Measurements from ENCODE around the gene CAMTA1.
"Not testable (repeated sequence)": the region's sequence is repeated elsewhere in the genome, so short reads cannot be mapped to it uniquely, and the experiment has no call there.

CAMTA1 gene

DNA sequence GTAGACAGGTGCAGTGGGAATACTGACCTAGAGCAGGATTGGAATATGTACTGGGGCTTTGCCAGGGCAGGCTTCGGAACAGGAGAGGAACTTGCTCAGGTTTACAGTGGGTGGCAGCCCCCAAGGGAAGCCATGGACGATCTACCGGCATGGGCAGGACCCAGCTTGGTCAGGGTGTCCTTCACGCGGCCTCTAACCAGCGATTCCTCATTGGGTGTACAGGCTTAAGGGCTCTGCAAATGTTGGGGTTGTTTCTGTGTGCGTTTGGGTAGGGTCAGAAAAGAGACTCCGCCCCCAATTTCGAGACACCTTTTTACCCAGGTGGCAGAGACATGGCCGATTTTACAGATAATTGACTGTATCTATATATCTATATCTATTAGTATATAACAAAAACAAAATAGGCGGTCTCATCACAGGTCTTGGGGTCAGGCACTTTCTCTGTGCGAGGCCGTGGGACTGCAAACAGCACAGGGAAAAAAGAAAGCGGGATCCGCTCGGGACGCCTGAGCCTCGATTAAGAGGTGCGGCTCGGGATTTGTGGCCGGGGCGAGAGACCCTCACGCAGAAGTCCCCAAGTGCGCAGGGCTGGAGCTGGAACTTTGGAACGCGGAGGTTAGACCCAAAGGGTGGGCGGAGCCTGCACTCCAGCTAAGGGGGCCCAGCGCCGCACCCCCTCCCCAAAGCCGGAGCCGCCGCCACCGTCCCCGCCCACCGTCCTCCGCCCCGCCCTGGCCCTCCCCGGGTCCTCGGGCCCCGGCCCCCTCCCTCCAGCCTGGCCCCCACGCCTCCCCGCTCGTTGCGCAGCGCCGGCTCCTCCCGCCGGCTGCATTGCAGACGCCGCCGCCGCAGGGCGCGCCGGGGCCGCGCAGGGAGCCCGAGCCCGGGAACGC is 918.3 kb downstream of the CAMTA1 start:
- no peaks in the 10 kb centered on the region for H3K9me3 ChIP-seq (ENCODE audit: control insufficient read depth, low read depth, low read length)
- H3K4me1 ChIP-seq (ENCODE audit: control insufficient read depth, low read depth, low read length): peaks cover 11% of the 10 kb centered on the region
- H3K9ac ChIP-seq (ENCODE audit: low read length): no peak overlapping the region
- H3K27ac ChIP-seq (ENCODE audit: low read length): no peak overlapping the region
- H3K27me3 ChIP-seq (ENCODE audit: control insufficient read depth, insufficient read depth, low read length): peaks cover 53% of the 10 kb centered on the region
- H3K4me3 ChIP-seq (ENCODE audit: low read length): peak overlapping the region; percentile 35
- H3K36me3 ChIP-seq (ENCODE audit: control insufficient read depth, low read depth, low read length): no peaks in the 10 kb centered on the region

- Histone ChIP-seq H3K36me3 (ENCODE audit: control insufficient read depth, low read depth, low read length) (no peaks in the 10 kb centered on the region), H3K4me1 (ENCODE audit: control insufficient read depth, low read depth, low read length) (peaks cover 11% of the 10 kb centered on the region), H3K9ac (ENCODE audit: low read length) (no peak overlapping the region), H3K27me3 (ENCODE audit: control insufficient read depth, insufficient read depth, low read length) (peaks cover 53% of the 10 kb centered on the region), H3K27ac (ENCODE audit: low read length) (no peak overlapping the region), H3K9me3 (ENCODE audit: control insufficient read depth, low read depth, low read length) (no peaks in the 10 kb centered on the region), H3K4me3 (ENCODE audit: low read length) (no peak overlapping the region)
Observed at GRCh38 chr1:7704214-7705047, 919.2 kb downstream of the CAMTA1 start.

DNA sequence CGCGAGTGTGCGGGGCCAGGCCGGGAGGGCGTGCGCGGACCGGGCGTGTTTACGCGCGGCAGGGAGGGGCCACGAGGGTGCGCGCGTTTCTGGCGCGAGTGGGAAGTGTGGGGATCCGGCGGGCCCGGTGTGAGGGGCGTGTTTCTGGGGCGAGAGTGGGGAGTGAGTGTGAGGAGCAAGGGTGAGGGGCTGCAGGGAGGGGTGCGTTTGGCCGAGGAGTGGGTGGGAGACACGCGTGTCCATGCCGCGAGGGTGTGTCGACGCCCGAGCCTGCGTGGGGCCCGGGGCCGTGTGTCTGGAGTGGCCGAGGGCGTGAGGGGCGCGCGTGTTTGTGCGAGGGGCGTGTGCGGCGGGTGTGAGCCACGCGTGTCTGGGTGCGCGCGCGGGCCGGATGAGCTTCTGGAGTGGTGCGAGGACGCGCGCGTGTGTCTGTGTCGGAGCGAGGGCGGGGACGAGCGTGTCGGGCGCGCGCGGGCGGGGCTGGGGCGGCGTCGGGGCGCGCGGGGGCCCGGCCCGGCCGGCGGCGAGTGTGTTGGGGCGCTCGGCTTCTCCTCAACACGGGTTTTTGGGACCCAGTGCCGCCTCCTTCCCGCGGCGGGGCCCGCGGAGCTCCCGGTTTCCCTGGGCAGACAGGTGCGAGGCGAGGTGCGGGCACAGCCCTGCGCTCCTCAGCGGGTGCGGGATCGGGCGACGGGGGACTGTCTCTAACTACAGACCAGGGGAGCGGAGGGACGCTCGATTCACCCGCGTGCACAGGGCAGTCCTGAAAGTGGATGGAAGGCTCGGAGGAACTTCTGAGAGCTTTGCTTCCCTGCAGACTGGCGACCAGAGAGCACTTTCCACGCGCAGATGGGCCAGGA is 920.0 kb downstream of the CAMTA1 start:
- Histone ChIP-seq H3K36me3 (ENCODE audit: control insufficient read depth, low read depth, low read length) (no peaks in the 10 kb centered on the region), H3K9me3 (ENCODE audit: control insufficient read depth, low read depth, low read length) (no peaks in the 10 kb centered on the region), H3K4me1 (ENCODE audit: control insufficient read depth, low read depth, low read length) (peaks cover 11% of the 10 kb centered on the region), H3K4me3 (ENCODE audit: low read length) (peak overlapping the region; percentile 17), H3K27me3 (ENCODE audit: control insufficient read depth, insufficient read depth, low read length) (peaks cover 53% of the 10 kb centered on the region), H3K27ac (ENCODE audit: low read length) (no peak overlapping the region), H3K9ac (ENCODE audit: low read length) (no peak overlapping the region)

- H3K9ac ChIP-seq (ENCODE audit: low read length): no peak overlapping the region
- no peaks in the 10 kb centered on the region for H3K36me3 ChIP-seq (ENCODE audit: control insufficient read depth, low read depth, low read length)
- H3K4me1 ChIP-seq (ENCODE audit: control insufficient read depth, low read depth, low read length): peaks cover 11% of the 10 kb centered on the region
- no peak overlapping the region for H3K27ac ChIP-seq (ENCODE audit: low read length)
- peaks cover 47% of the 10 kb centered on the region for H3K27me3 ChIP-seq (ENCODE audit: control insufficient read depth, insufficient read depth, low read length)
- H3K9me3 ChIP-seq (ENCODE audit: control insufficient read depth, low read depth, low read length): no peaks in the 10 kb centered on the region
- H3K4me3 ChIP-seq (ENCODE audit: low read length): no peak overlapping the region
Observed at GRCh38 chr1:7705908-7706216, 920.6 kb downstream of the CAMTA1 start.

DNA sequence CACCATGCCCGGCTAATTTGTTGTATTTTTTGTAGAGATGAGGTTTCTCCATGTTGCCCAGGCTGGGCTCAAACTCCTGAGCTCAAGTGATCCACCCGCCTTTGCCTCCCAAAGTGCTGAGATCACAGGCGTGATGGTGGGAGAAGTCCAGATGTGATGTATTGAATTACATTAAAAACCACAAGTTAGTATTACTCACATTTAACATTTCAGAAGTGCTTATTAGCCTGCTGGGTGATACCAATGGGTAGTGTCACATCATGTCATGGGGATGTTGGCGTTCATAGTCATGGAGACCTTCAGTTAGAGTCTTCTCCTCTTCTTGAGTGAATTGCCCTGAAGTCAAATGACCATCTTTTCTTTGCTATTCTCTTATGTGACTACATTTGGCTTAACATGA is 922.3 kb downstream of the CAMTA1 start:
- peaks cover 31% of the 10 kb centered on the region for H3K27me3 ChIP-seq (ENCODE audit: control insufficient read depth, insufficient read depth, low read length)
- no peak overlapping the region for H3K9ac ChIP-seq (ENCODE audit: low read length)
- H3K4me1 ChIP-seq (ENCODE audit: control insufficient read depth, low read depth, low read length): peaks cover 6% of the 10 kb centered on the region
- no peaks in the 10 kb centered on the region for H3K36me3 ChIP-seq (ENCODE audit: control insufficient read depth, low read depth, low read length)
- H3K4me3 ChIP-seq (ENCODE audit: low read length): no peak overlapping the region
- H3K27ac ChIP-seq (ENCODE audit: low read length): no peak overlapping the region
- H3K9me3 ChIP-seq (ENCODE audit: control insufficient read depth, low read depth, low read length): no peaks in the 10 kb centered on the region

DNA sequence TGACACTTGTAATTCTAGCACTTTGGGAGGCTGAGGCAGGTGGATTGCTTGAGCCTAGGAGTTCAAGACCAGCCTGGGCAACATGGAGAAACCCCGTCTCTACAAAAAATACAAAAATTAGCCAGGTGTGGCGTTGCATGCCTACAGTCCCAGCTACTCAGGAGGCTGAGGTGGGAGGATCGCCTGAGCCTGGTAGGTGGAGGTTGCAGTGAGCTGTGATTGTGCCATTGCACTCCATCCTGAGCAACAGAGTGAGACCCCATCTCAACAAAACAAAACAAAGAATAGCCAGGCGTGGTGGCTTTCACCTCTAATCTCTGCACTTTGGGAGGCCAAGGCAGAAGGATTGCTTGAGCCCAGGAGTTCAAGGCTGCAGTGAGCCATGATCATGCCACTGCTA is 922.8 kb downstream of the CAMTA1 start:
- peaks cover 26% of the 10 kb centered on the region for H3K27me3 ChIP-seq (ENCODE audit: control insufficient read depth, insufficient read depth, low read length)
- H3K9me3 ChIP-seq (ENCODE audit: control insufficient read depth, low read depth, low read length); H3K9ac ChIP-seq (ENCODE audit: low read length): not testable (repeated sequence)

GRCh38 chr1:7710859-7711258 is 925.6 kb downstream of the CAMTA1 start:
- no peak overlapping the region for H3K27ac ChIP-seq (ENCODE audit: low read length)
- no peaks in the 10 kb centered on the region for H3K4me1 ChIP-seq (ENCODE audit: control insufficient read depth, low read depth, low read length)
- no peaks in the 10 kb centered on the region for H3K9me3 ChIP-seq (ENCODE audit: control insufficient read depth, low read depth, low read length)
- no peaks in the 10 kb centered on the region for H3K36me3 ChIP-seq (ENCODE audit: control insufficient read depth, low read depth, low read length)
- H3K4me3 ChIP-seq (ENCODE audit: low read length): no peak overlapping the region
- H3K9ac ChIP-seq (ENCODE audit: low read length): no peak overlapping the region
- H3K27me3 ChIP-seq (ENCODE audit: control insufficient read depth, insufficient read depth, low read length): peaks cover 14% of the 10 kb centered on the region

More for the DNA sequence above, 922.8 kb downstream of the CAMTA1 start:
- not testable (repeated sequence) for H3K4me3 ChIP-seq (ENCODE audit: low read length); H3K36me3 ChIP-seq (ENCODE audit: control insufficient read depth, low read depth, low read length); H3K27ac ChIP-seq (ENCODE audit: low read length); H3K4me1 ChIP-seq (ENCODE audit: control insufficient read depth, low read depth, low read length)

DNA sequence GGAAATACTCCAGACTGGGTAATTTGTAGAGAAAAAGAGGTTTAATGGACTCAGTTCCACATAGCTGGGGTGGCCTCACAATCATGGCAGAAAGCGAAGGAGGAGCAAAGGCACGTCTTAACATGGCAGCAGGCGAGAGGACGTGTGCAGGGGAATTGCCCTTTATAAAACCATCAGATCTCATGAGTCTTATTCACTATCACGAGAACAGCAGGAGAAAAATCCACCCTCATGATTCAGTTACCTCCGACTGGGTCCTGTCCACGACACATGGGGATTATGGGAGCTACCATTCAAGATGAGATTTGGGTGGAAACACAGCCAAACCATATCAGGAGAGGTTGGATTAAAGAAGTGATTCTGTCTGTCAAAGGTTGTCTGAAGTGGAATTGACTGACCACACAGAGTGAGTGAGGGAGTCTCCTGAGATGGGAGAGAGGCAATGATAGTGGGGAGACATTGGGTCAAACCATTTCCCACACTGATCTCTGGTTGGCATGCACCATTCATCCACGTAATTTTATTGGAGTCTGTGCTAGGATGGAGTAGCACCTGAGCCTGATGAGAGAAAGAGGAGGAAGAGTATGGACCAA is 927.6 kb downstream of the CAMTA1 start:
- Histone ChIP-seq H3K36me3 (ENCODE audit: control insufficient read depth, low read depth, low read length) (no peaks in the 10 kb centered on the region), H3K27ac (ENCODE audit: low read length) (no peak overlapping the region), H3K27me3 (ENCODE audit: control insufficient read depth, insufficient read depth, low read length) (peaks cover 9% of the 10 kb centered on the region), H3K9ac (ENCODE audit: low read length) (no peak overlapping the region), H3K4me3 (ENCODE audit: low read length) (no peak overlapping the region), H3K9me3 (ENCODE audit: control insufficient read depth, low read depth, low read length) (no peaks in the 10 kb centered on the region), H3K4me1 (ENCODE audit: control insufficient read depth, low read depth, low read length) (peaks cover 2% of the 10 kb centered on the region)

- Histone ChIP-seq H3K9me3 (ENCODE audit: control insufficient read depth, low read depth, low read length) (no peaks in the 10 kb centered on the region), H3K9ac (ENCODE audit: low read length) (no peak overlapping the region), H3K27ac (ENCODE audit: low read length) (no peak overlapping the region), H3K27me3 (ENCODE audit: control insufficient read depth, insufficient read depth, low read length) (peaks cover 33% of the 10 kb centered on the region), H3K36me3 (ENCODE audit: control insufficient read depth, low read depth, low read length) (no peaks in the 10 kb centered on the region), H3K4me1 (ENCODE audit: control insufficient read depth, low read depth, low read length) (peaks cover 7% of the 10 kb centered on the region), H3K4me3 (ENCODE audit: low read length) (no peak overlapping the region)
Observed at GRCh38 chr1:7716506-7716905, 931.3 kb downstream of the CAMTA1 start.

- Histone ChIP-seq H3K27ac (ENCODE audit: low read length) (no peak overlapping the region), H3K9ac (ENCODE audit: low read length) (no peak overlapping the region), H3K27me3 (ENCODE audit: control insufficient read depth, insufficient read depth, low read length) (peaks cover 33% of the 10 kb centered on the region), H3K4me1 (ENCODE audit: control insufficient read depth, low read depth, low read length) (peaks cover 7% of the 10 kb centered on the region), H3K4me3 (ENCODE audit: low read length) (no peak overlapping the region), H3K36me3 (ENCODE audit: control insufficient read depth, low read depth, low read length) (no peaks in the 10 kb centered on the region), H3K9me3 (ENCODE audit: control insufficient read depth, low read depth, low read length) (no peaks in the 10 kb centered on the region)
Observed at GRCh38 chr1:7717748-7718368, 932.6 kb downstream of the CAMTA1 start.
